Measurements from ENCODE around the gene PSMD5. TPM values are rescaled to one million over a fixed set of nuclear protein-coding genes. Genes with fewer than 3 reads are reported as not detected.
A peak's percentile ranks its signal among the peaks of the same experiment; 100 is the strongest.

Gene PSMD5
- total RNA-seq (2021; ENCODE audit: unreplicated experiment), result 53.0 TPM
- 42.9 TPM for polyA plus RNA-seq (2012; ENCODE audit: insufficient read length)
- Bru-seq, nascent RNA, result percentile 83 among the genes with signal in this experiment
- BruChase-seq, experiment 1, labeled RNA remaining after a 2-hour chase, result percentile 84 among the genes with signal in this experiment
- percentile 90 among the genes with signal in this experiment for BruChase-seq, experiment 2, labeled RNA remaining after a 6-hour chase
- long read RNA-seq, transcript PSMD5-201 (10 exons, 3,443 nt), result major isoform, 113 of 130 reads
- long read RNA-seq, partial matches to known transcripts, result 3 of 130 reads
- long read RNA-seq, other reads (novel, unspliced or antisense), result 14 of 130 reads

DNA sequence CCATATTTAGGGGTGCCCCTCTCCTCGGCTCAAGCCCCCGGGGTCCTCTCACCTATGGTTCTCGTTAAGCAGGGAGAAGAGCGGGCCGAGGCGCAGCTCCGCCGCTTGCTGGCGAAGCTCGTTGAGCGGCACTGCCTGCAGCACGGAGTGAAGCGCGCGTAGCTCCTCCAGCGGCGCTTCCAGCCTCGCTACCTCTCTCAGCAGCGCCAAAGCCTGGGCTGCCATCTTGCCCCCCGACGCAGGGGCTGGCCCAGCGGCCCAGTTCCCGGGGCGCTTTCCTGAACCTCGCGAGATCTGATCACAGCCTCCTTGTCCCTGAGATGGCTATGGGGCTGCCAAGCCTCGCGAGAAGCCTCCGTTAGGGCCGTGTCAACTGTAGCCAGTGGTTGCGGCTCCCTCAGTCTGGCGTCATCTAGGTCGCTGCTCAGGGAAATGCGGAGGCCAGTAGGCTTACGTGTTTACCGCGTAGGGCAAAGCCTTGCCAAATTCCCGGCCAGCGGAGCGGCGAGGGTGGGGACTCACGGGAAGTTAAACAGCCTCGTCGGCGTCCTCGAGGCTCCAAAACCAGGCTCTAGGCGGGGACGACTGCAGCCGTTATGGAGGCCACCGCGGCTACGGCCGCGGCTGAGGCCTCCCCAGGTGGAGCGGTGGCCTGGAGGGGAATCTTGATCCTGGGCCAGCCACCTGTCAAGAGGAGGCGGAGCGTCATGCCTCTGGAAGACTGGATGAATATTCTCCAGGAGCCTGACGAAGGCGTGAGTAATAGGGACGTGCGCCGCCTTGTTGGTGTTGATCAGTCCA lies at the start of gene PSMD5:
Gene PSMD5 (minus strand): TSS at position 238 of the 801 bp plus-strand sequence. CDS start 13 bp downstream, at position 225.
- peak within 1 kb of the TSS; percentile 84 to 95 for H3K4me3 ChIP-seq (ENCODE audit: low read depth in 2 of 2, low read length in 2 of 2)
- intact Hi-C loops (cut with micrococcal nuclease; ENCODE audit: unreplicated experiment) (no loop called here), in situ Hi-C loops (cut with HindIII; ENCODE audit: low pct_unique_long_range_greater_than_20kb, low sequenced_read_pairs) (no loop called here)
- ChIA-PET CTCF (no interaction called here), POLR2A (interaction anchor here (0.6 kb wide), 1 partner anchor 229 kb away, joined by 3 read pairs; no protein-coding TSS in a partner anchor)
- TF ChIP-seq POLR2AphosphoS5 (IDR thresholded peaks at IDR 0.05; ENCODE audit: low read depth, low read length), result peak; percentile 78; the same call in 1 of the 2 replicates
- TF ChIP-seq SIN3A (IDR thresholded peaks at IDR 0.05; ENCODE audit: borderline replicate concordance, insufficient read depth, low read depth, low read length), result peak; percentile 75; the same call in 1 of the 2 replicates
- no peak for TF ChIP-seq TCF7L2 (IDR thresholded peaks at IDR 0.05; ENCODE audit: low read depth, low read length)
- H3K27me3 ChIP-seq (ENCODE audit: control insufficient read depth, insufficient read depth, low read length), result no peaks in the 10 kb centered on the region
- DNase-seq (ENCODE audit: low read depth, low spot score) (peak; percentile 84), ATAC-seq (peak; percentile 100)
- H3K9me3 ChIP-seq (ENCODE audit: control insufficient read depth, insufficient read depth, low read depth, low read length), result no peaks in the 10 kb centered on the region
- BruUV-seq (replicated peaks), result no TSS peak
- peak within 1 kb of the TSS; percentile 94 for H3K27ac ChIP-seq (ENCODE audit: low read length)
- peaks cover 3% of the 10 kb centered on the region; the same call in 1 of the 2 replicates for H3K36me3 ChIP-seq (ENCODE audit: control insufficient read depth, insufficient read depth, low read length)
- peaks cover 8% of the 10 kb centered on the region; the same call in 1 of the 2 replicates for H3K4me1 ChIP-seq (ENCODE audit: control insufficient read depth, insufficient read depth, low read length)

- H3K36me3 ChIP-seq (ENCODE audit: control insufficient read depth, insufficient read depth, low read length), result no peaks in the 10 kb centered on the region
- no peaks in the 10 kb centered on the region; the same call in 1 of the 2 replicates for H3K4me1 ChIP-seq (ENCODE audit: control insufficient read depth, insufficient read depth, low read length)
- intact Hi-C loops (cut with micrococcal nuclease; ENCODE audit: unreplicated experiment) (no loop called here), in situ Hi-C loops (cut with HindIII; ENCODE audit: low pct_unique_long_range_greater_than_20kb, low sequenced_read_pairs) (no loop called here)
- ChIA-PET CTCF (no interaction called here), POLR2A (no interaction called here)
- DNase-seq (ENCODE audit: low read depth, low spot score) (no peak), ATAC-seq (no peak)
- BruUV-seq (replicated peaks), result no TSS peak
- H3K4me3 ChIP-seq (ENCODE audit: low read depth in 2 of 2, low read length in 2 of 2), result no peak overlapping the region
- H3K9me3 ChIP-seq (ENCODE audit: control insufficient read depth, insufficient read depth, low read depth, low read length), result no peaks in the 10 kb centered on the region
- H3K27ac ChIP-seq (ENCODE audit: low read length), result no peak overlapping the region
- no peak for TF ChIP-seq POLR2AphosphoS5 (IDR thresholded peaks at IDR 0.05; ENCODE audit: low read depth, low read length)
- TF ChIP-seq TCF7L2 (IDR thresholded peaks at IDR 0.05; ENCODE audit: low read depth, low read length), result no peak
- TF ChIP-seq REST (IDR thresholded peaks at IDR 0.05; ENCODE audit: insufficient read depth in 1 of 2, low read depth in 2 of 2, low read length in 1 of 2), result no peak
- TF ChIP-seq SIN3A (IDR thresholded peaks at IDR 0.05; ENCODE audit: borderline replicate concordance, insufficient read depth, low read depth, low read length), result no peak
- TF ChIP-seq, protein P1, sequence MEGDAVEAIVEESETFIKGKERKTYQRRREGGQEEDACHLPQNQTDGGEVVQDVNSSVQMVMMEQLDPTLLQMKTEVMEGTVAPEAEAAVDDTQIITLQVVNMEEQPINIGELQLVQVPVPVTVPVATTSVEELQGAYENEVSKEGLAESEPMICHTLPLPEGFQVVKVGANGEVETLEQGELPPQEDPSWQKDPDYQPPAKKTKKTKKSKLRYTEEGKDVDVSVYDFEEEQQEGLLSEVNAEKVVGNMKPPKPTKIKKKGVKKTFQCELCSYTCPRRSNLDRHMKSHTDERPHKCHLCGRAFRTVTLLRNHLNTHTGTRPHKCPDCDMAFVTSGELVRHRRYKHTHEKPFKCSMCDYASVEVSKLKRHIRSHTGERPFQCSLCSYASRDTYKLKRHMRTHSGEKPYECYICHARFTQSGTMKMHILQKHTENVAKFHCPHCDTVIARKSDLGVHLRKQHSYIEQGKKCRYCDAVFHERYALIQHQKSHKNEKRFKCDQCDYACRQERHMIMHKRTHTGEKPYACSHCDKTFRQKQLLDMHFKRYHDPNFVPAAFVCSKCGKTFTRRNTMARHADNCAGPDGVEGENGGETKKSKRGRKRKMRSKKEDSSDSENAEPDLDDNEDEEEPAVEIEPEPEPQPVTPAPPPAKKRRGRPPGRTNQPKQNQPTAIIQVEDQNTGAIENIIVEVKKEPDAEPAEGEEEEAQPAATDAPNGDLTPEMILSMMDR (IDR thresholded peaks at IDR 0.05), result no peak
- H3K27me3 ChIP-seq (ENCODE audit: control insufficient read depth, insufficient read depth, low read length), result no peaks in the 10 kb centered on the region
These were observed 49.4 kb upstream of the PSMD5 start for GRCh38 chr9:120891884-120892747.
